Ovary (tissue), 3 donors: Measurements from ENCODE around the gene SND1.

Experiments used
- EP300 ChIP-seq: sonication (generic); formaldehyde crosslinking; IDR thresholded peaks from one replicate; pipeline ENCODE4 v1.6.1; 2017; ENCODE audit warnings: antibody characterized with exemption
- POLR2A ChIP-seq: fragments of 450-650 bp; IDR thresholded peaks from one replicate; pipeline ENCODE4 v1.6.1; 2017; ENCODE audit warnings: antibody characterized with exemption, mild to moderate bottlenecking, moderate library complexity
- TF ChIP-seq, protein P1 (sequence below), 3 donors: fragments of 450-650 bp in 2 of 3; fragments of 200-600 bp in 1 of 3; IDR thresholded peaks; one replicate each; pipeline versions ENCODE4 v1.5.1 to v1.8.0; 2016 to 2022; ENCODE audit warnings: antibody characterized with exemption in 3 of 3, mild to moderate bottlenecking in 1 of 3
- donor health status: DM: no; HTN: no; CAD: no.

DNA sequence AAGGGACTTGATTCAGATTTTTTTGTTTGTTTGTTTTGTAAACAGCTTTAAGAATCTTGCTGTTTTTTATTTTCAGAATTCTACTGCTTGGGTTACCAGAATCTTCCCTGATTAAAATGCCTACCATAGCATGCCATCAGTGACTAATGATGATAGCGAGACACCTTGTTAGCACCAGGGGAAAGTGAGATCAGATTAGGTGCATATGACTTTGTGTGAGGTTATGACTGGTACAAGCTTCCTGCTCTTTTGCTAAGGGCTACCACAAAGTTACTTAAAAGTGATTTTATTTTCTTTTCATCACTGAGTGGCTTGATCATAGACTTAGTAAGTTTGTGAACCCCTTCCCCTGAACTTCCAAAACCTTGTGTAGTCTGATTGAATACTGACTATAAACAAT, 93.5 kb downstream of the SND1 start:
- TF ChIP-seq, protein P1, sequence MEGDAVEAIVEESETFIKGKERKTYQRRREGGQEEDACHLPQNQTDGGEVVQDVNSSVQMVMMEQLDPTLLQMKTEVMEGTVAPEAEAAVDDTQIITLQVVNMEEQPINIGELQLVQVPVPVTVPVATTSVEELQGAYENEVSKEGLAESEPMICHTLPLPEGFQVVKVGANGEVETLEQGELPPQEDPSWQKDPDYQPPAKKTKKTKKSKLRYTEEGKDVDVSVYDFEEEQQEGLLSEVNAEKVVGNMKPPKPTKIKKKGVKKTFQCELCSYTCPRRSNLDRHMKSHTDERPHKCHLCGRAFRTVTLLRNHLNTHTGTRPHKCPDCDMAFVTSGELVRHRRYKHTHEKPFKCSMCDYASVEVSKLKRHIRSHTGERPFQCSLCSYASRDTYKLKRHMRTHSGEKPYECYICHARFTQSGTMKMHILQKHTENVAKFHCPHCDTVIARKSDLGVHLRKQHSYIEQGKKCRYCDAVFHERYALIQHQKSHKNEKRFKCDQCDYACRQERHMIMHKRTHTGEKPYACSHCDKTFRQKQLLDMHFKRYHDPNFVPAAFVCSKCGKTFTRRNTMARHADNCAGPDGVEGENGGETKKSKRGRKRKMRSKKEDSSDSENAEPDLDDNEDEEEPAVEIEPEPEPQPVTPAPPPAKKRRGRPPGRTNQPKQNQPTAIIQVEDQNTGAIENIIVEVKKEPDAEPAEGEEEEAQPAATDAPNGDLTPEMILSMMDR (IDR thresholded peaks at IDR 0.05): no peak
- TF ChIP-seq POLR2A (no peak), EP300 (no peak)
